SK-N-SH (cell line): ENCODE data around the gene ZNF609.

Experiments
- FOXM1 ChIP-seq: IDR thresholded peaks from 2 replicates; pipeline ENCODE4 v1.4.0; 2012; ENCODE audit warnings: low read depth, mild to moderate bottlenecking
- MEF2A ChIP-seq: IDR thresholded peaks from 2 replicates; pipeline ENCODE4 v1.4.0; 2012; ENCODE audit warnings: low read depth, borderline replicate concordance
- TF ChIP-seq, protein P1 (sequence below): IDR thresholded peaks from 2 replicates; pipeline ENCODE4 v1.4.0; 2012; ENCODE audit warnings: low read depth
- TF ChIP-seq, protein P2 (sequence below): fragments of 200-600 bp; sonication (generic); IDR thresholded peaks from 2 replicates; pipeline ENCODE4 v1.6.1; 2017; ENCODE audit warnings: antibody characterized with exemption, mild to moderate bottlenecking, moderate library complexity

DNA sequence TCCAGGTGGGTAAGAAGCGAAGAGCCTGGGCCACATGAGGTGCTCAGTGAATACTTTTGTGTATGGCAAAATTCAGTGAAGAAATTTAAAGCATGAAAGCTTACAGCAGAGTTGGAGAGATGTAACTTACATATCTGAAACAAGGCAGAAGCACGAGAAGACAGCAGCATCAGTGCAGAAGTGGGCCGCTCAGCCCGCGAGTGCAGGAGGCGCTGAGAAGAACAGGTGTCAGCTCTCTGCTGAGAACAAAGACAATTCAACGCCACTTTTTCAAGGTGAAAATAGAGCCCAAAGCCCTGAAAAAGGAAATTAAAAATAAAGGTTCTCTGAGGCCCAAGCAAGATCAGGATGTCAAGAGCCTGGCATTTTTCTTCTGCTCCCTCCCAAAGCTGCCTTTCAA lies 256.8 kb downstream of the ZNF609 start:
- TF ChIP-seq MEF2A (no peak), FOXM1 (no peak)
- TF ChIP-seq, protein P1, sequence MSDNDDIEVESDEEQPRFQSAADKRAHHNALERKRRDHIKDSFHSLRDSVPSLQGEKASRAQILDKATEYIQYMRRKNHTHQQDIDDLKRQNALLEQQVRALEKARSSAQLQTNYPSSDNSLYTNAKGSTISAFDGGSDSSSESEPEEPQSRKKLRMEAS = no peak
- TF ChIP-seq, protein P2, sequence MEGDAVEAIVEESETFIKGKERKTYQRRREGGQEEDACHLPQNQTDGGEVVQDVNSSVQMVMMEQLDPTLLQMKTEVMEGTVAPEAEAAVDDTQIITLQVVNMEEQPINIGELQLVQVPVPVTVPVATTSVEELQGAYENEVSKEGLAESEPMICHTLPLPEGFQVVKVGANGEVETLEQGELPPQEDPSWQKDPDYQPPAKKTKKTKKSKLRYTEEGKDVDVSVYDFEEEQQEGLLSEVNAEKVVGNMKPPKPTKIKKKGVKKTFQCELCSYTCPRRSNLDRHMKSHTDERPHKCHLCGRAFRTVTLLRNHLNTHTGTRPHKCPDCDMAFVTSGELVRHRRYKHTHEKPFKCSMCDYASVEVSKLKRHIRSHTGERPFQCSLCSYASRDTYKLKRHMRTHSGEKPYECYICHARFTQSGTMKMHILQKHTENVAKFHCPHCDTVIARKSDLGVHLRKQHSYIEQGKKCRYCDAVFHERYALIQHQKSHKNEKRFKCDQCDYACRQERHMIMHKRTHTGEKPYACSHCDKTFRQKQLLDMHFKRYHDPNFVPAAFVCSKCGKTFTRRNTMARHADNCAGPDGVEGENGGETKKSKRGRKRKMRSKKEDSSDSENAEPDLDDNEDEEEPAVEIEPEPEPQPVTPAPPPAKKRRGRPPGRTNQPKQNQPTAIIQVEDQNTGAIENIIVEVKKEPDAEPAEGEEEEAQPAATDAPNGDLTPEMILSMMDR = no peak
